ENCODE measurements around the gene SLC17A3.

DNA sequence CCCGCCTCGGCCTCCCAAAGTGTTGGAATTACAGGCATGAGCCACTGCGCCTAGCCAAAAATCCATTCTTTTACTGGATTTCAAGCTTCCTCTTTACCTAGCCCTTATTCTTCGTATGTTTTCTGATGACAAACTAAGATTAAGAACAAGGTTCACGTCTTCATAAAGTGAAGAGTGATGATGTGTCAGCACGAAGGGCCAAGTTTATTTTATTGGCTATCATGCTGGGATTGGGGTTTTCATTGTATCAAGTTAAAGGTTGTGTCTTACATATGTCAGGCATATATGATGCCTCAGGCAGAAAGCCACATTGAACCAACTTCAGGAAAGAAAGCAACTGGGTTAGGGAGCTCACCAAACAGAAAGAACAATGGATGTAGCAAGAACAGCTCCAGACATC lies 19.7 kb upstream of the SLC17A3 start:
- TF ChIP-seq, protein P1, sequence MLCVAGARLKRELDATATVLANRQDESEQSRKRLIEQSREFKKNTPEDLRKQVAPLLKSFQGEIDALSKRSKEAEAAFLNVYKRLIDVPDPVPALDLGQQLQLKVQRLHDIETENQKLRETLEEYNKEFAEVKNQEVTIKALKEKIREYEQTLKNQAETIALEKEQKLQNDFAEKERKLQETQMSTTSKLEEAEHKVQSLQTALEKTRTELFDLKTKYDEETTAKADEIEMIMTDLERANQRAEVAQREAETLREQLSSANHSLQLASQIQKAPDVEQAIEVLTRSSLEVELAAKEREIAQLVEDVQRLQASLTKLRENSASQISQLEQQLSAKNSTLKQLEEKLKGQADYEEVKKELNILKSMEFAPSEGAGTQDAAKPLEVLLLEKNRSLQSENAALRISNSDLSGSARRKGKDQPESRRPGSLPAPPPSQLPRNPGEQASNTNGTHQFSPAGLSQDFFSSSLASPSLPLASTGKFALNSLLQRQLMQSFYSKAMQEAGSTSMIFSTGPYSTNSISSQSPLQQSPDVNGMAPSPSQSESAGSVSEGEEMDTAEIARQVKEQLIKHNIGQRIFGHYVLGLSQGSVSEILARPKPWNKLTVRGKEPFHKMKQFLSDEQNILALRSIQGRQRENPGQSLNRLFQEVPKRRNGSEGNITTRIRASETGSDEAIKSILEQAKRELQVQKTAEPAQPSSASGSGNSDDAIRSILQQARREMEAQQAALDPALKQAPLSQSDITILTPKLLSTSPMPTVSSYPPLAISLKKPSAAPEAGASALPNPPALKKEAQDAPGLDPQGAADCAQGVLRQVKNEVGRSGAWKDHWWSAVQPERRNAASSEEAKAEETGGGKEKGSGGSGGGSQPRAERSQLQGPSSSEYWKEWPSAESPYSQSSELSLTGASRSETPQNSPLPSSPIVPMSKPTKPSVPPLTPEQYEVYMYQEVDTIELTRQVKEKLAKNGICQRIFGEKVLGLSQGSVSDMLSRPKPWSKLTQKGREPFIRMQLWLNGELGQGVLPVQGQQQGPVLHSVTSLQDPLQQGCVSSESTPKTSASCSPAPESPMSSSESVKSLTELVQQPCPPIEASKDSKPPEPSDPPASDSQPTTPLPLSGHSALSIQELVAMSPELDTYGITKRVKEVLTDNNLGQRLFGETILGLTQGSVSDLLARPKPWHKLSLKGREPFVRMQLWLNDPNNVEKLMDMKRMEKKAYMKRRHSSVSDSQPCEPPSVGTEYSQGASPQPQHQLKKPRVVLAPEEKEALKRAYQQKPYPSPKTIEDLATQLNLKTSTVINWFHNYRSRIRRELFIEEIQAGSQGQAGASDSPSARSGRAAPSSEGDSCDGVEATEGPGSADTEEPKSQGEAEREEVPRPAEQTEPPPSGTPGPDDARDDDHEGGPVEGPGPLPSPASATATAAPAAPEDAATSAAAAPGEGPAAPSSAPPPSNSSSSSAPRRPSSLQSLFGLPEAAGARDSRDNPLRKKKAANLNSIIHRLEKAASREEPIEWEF (IDR thresholded peaks at IDR 0.05; ENCODE audit: insufficient replicate concordance, low read depth, low read length) = no peak
- no peak for TF ChIP-seq SMC3 (IDR thresholded peaks at IDR 0.05; ENCODE audit: borderline replicate concordance, low read length)
- TF ChIP-seq, protein P2, sequence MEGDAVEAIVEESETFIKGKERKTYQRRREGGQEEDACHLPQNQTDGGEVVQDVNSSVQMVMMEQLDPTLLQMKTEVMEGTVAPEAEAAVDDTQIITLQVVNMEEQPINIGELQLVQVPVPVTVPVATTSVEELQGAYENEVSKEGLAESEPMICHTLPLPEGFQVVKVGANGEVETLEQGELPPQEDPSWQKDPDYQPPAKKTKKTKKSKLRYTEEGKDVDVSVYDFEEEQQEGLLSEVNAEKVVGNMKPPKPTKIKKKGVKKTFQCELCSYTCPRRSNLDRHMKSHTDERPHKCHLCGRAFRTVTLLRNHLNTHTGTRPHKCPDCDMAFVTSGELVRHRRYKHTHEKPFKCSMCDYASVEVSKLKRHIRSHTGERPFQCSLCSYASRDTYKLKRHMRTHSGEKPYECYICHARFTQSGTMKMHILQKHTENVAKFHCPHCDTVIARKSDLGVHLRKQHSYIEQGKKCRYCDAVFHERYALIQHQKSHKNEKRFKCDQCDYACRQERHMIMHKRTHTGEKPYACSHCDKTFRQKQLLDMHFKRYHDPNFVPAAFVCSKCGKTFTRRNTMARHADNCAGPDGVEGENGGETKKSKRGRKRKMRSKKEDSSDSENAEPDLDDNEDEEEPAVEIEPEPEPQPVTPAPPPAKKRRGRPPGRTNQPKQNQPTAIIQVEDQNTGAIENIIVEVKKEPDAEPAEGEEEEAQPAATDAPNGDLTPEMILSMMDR (IDR thresholded peaks at IDR 0.05 in 2 of 3, conservative IDR thresholded peaks at IDR 0.05 in 1 of 3; ENCODE audit: control insufficient read depth in 2 of 3, extremely low read depth in 1 of 3, insufficient read depth in 1 of 3, low read depth in 3 of 3, low read length in 3 of 3) = no peak
- TF ChIP-seq EP300 (IDR thresholded peaks at IDR 0.05; ENCODE audit: borderline replicate concordance in 1 of 2, control insufficient read depth in 1 of 2, low read depth in 2 of 2, low read length in 2 of 2) = no peak
- TF ChIP-seq RAD21 (IDR thresholded peaks at IDR 0.05; ENCODE audit: insufficient read depth, low read depth, low read length) = no peak
- TF ChIP-seq EZH2 (IDR thresholded peaks at IDR 0.05; ENCODE audit: borderline replicate concordance, control insufficient read depth, low read depth, low read length) = no peak
- TF ChIP-seq YY1 (IDR thresholded peaks at IDR 0.05; ENCODE audit: low read depth, low read length) = no peak
- TF ChIP-seq, protein P3, sequence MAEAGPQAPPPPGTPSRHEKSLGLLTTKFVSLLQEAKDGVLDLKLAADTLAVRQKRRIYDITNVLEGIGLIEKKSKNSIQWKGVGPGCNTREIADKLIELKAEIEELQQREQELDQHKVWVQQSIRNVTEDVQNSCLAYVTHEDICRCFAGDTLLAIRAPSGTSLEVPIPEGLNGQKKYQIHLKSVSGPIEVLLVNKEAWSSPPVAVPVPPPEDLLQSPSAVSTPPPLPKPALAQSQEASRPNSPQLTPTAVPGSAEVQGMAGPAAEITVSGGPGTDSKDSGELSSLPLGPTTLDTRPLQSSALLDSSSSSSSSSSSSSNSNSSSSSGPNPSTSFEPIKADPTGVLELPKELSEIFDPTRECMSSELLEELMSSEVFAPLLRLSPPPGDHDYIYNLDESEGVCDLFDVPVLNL (IDR thresholded peaks at IDR 0.05; ENCODE audit: low read depth, low read length) = no peak
- TF ChIP-seq CEBPB (IDR thresholded peaks at IDR 0.05; ENCODE audit: borderline replicate concordance in 1 of 2, low read depth in 2 of 2, low read length in 2 of 2) = no peak
- TF ChIP-seq POLR2AphosphoS5 (IDR thresholded peaks at IDR 0.05; ENCODE audit: low read length) = no peak
- no peak for TF ChIP-seq BCL11A (IDR thresholded peaks at IDR 0.05; ENCODE audit: low read depth, low read length)
